GM19395 (cell line): ENCODE measurements around the gene TTL.
"Not testable (repeated sequence)": the region's sequence is repeated elsewhere in the genome, so short reads cannot be mapped to it uniquely, and the experiment has no call there.

Source experiments
- ATAC-seq: cut with Tn5 transposase; IDR thresholded peaks from one replicate; pipeline ENCODE4 v1.9.1; 2021; ENCODE audit warnings: mild to moderate bottlenecking, moderate library complexity; ENCODE audit not compliant: unreplicated experiment

The TTL gene

DNA sequence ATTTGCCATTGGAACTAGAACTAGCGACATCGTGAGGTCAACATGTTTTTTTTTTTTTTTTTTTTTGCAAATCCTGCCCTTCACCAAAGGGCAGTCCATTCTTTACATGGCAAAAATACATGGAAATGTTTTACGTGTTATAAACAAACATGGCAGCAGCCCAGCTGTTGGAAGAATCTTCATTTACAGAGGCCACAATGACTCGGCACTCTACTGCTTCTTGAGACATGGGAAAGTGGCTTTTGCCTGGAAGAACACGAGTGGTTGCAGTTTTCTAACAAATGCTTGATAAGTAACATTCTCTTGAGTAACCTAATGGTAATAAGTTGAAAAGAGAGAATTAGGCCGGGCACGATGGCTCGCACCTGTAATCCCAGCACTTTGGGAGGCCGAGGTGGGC is 37.5 kb downstream of the TTL start:
- ATAC-seq: no peak

DNA sequence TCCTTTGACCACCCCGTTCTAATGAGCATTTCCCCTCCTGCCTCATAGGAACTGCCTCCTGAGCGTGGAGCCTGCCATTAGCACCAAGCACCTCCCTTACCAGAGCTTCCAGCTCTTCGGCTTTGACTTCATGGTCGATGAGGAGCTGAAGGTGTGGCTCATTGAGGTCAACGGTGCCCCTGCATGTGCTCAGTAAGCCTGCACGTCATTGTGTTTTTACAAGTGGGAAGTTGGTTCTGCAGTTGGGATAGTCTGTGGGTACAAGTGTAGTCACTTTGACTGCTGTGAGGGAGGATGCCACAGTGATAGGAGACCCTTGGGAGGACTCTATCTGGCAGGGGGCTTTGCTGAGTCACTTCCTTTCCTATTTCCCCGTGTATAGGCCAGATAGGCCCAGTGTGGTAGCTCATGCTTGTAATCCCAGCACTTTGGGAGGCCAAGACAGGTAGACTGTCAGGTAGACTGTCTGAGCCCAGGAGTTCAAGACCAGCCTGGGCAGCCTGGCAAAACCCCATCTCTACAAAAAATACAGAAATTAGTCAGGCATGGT is 38.4 kb downstream of the TTL start:
- ATAC-seq: no peak

DNA sequence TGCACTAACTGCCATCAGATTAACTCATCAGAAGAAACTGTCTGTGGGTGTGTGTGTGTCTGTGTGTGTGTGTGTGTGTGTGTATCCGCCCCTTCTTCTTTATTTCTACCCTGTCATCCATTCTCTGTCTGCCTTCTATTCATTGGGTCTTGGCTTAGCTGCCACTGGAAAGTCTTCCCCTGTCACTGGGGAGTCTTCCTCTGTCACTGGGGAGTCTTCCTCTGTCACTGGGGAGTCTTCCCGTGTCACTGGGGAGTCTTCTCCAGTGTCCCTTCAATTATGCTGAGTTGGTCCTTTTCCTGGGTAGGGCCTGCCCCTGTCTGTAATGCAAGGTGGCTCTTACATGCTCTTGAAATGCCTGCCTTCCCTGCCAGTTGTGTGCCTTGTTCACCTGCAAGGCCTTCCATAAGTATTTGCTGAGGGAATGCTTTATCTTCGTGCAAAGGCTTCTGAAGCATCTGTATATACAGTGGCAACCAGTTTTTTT is 41.4 kb downstream of the TTL start:
- ATAC-seq: no peak

DNA sequence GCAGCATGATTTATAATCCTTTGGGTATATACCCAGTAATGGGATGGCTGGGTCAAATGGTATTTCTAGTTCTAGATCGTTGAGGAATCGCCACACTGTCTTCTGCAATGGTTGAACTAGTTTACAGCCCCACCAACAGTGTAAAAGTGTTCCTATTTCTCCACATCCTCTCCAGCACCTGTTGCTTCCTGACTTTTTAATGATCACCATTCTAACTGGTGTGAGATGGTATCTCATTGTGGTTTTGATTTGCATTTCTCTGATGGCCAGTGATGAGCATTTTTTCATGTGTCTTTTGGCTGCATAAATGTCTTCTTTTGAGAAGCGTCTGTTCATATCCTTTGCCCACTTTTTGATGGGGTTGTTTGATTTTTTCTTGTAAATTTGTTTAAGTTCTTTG is 42.3 kb downstream of the TTL start:
- not testable (repeated sequence) for ATAC-seq

DNA sequence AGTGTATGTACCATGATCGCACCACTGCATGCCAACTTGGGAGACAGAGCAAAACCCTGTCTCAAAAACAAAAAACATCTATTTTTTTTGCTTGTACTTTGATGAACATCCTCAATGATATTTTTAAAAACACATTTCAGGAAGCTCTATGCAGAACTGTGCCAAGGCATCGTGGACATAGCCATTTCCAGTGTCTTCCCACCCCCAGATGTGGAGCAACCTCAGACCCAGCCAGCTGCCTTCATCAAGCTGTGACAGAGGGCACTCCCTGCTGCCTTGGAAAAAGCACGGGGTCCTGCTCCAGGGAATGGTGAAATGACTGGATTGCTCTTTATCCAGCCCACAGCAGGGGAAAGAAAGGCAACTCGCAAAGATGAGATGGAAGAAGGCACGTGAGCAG is 46.6 kb downstream of the TTL start:
- ATAC-seq: no peak

DNA sequence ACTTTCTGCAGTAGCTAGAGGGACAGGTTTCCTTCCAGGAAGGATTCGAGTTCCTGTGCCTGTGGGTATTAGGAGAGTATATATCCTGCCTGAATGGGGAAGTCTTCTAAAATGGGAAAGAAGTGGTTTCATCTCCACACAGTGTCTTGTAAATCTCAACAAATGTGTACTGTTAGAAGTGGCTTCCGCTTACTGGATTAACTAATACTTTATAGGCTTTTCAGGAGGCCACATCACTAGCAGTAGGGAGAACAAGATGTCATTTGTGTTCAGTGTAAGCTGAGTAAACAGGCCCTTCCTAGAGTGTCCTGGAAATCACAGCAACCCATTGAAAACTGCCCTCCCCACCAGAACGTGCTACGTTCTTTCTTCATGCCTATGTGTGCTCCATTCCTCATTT is 47.8 kb downstream of the TTL start:
- ATAC-seq: no peak

DNA sequence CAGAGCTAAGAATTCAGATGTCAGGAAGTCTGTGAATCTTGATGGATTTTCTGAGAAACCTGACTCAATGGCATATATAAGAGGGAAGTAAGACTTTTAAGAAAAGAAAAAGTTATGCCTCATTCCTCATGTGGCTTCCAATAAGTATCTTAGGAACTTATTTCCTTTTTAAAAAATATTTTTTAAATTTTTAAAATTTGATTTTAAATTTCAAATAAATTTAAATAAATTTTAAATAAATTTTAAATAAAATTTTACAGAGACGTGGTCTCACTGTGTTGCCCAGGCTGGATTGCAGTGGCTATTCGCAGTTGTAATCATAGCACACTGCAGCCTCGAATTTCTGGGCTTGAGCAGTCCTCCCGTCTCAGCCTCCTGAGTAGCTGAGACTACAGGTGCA is 48.8 kb downstream of the TTL start:
- no peak for ATAC-seq

DNA sequence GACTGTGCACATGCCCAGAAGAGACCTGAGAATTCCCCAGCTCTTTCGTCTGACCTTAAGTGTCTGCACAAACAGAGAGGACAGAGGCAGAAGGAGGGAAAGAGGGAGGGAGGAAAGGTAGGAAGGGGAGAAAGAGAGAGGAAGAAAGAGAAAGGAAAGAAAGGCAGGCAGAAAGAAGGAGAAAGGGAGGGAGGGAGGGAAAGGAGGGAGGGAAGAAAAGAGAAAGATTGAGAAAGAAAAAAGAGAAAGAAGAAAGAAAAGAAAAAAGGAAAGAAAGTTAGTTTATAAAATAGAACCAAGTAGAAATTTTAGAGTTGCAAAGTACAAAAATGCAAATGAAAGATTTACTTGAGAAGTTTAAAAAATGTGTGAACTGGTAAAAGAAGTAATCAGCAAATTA is 52.9 kb downstream of the TTL start:
- ATAC-seq: no peak

DNA sequence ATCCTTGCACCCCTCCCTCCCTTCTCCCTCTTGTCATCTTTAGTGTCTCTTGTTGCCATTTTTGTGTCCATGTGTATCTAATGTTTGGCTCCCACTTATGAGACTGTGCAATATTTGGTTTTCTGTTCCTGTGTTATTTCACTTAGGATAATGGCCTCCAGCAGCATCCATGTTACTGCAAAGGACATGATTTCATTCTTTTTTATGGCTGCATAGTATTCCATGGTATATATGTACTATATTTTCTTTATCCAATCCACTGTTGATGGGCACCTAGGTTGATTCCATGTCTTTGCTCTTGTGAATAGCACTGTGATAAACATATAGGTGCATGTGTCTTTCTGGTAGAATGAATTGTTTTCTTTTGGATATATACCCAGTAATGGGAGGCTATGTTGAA is 54.7 kb downstream of the TTL start:
- ATAC-seq: not testable (repeated sequence)

DNA sequence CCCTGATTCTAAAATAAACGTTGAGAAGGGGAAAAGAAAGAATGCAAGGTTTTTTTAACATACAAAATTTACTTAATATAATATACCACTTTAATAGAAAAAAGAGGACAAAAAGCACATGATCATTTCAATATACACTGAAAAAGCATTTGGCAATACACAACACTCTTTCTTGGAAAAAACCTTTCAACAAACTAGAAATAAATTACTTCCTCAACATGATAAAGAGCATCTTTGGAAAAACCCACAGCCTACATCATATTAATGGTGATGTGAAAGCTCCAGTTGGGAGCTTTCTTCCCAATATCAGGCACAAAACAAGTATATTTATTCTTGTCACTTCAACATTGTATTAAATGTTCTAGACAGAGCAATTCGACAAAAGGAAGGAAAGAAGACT is 57.4 kb downstream of the TTL start:
- ATAC-seq: no peak

DNA sequence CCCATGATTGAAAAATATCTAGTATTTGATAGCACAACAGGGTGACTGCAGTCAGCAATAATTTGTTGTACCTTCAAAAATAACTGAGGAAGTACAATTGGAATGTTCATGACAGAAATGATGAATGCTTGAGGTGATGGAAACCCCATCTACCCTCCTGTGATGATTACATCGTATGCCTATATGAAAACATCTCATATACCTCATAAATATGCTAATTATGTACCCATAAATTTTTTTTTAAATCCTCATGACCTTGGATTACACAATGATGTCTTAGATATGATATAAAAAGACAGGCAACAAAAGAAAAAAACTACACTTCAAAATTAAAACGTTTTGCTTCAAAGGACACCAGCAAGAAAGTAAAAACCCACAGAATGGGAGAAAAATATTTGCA is 59.0 kb downstream of the TTL start:
- ATAC-seq: no peak

DNA sequence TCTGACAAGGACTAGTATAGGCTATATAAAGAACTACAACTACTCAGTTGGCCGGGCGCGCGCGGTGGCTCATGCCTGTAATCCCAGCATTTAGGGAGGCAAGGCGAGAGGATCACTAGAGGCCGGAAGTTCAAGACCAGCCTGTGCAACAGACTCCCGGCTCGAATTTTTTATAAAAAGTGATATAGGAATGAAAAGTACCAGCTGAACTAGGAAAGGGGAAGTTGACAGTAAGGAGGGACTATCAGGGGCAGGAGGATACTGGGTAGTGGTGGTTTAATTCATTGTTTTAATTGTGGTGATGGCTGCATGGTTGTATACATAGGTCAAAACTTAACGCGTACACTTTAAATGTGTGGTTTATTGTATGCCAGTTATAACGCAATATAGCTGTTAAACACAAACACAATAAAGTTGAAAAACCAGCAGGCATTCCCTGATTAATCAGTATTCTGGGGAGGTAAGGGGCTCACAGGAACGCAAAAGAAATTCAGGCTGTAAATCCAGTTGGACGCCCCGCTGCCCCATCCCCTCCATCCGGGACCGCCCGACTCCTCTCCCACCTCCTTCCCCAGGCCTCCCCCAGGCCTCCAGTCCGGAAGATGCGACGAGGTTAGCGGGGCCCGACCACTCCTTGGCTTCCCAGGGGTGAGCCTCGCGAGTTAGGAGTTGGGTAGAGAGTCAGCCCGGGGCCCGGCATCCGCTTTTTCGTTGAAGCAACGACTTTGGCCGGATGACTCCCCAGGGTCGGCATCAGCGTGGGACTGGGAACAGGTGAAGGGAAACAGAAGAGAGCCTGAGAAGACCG is 59.6 kb downstream of the TTL start:
- peak; percentile 69 for ATAC-seq

DNA sequence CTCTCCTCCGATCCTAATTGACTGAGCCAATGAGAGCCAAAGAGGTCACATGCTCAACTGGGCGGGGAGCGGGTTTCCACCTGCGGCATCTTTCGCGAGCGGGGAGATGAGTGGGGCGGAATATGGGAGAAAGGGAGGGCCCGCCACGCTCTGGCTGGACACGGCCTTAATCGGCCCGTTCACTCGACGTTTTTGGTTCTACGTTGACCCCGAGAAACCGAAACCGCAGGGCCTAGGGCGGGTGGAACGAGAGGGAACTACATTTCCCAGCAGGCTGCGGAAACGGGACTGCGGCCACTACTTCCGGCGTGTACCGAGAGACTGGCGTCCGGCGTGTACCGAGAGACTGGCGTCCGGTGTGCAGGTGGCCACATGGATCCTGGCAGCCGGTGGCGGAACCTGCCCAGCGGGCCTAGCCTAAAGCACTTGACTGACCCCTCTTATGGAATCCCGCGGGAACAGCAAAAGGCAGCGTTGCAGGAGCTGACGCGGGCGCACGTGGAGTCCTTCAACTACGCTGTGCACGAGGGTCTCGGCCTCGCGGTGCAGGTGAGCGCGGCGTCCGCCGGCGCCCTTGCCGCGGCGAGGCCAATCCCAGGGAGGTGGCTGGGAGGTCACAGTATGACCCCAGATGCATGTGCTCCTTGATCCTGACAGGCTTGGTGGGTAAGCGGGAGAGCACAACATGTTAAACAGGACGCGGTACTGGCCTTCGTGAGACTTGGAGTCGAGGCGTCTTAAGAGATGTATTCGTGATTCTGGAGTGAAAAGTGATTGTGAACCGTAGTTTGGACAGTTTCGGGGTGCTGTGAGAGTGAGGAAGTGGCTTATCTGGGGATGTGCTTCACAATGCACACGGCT is 60.4 kb downstream of the TTL start, which contains the start of gene POLR1B:
Gene POLR1B (plus strand): TSS at position 343 of the 861 bp plus-strand sequence. CDS start 30 bp downstream, at position 373.
- ATAC-seq: peak; percentile 87

DNA sequence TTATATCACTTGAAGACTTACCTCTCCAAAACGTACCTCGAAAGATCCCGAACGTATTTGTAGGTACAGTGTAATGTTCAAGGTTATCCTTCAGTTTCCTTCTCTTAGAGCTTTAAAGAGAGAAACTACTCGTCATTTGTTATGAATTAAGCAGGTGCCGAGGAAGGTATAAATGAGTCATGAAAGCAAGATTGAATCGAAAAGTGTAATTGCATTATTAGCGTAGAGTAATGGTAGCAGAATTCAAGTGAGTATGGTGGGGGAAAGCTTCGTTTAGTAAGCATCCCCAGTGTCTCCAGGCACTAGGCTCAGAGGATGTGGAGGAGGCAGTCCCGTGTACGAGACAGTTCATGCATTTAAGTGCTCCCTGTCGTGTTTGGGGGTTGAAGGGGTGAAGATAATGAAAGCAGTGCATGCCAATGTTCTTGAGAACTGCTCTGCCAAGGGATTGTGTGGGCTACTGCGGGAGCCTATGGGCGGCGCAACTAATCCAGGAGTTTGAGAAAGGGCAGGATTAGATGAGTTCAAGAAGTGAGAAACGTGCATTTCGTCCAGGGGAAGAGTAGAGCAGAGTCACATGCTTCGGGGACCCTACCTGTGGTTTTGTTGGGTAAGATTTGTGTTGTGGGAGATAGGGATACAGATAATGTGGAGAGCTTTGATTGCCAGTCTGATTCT is 61.2 kb downstream of the TTL start:
- no peak for ATAC-seq

DNA sequence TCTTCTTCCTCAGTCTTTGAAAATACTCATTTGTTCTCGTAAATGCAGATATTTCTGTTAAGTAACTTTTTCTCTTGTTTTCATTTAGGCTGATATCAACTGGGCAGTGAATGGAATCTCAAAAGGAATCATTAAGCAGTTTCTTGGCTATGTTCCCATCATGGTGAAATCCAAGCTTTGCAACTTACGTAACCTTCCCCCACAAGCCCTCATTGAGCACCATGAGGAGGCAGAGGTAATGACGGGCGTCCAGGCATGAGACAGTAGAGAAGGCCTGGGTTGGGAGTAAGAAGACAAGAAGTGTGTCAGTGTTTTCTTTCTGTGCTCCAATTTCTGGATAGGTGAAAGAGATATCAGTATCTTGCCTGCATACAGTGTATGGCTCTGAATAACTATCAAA is 65.4 kb downstream of the TTL start:
- ATAC-seq: no peak

DNA sequence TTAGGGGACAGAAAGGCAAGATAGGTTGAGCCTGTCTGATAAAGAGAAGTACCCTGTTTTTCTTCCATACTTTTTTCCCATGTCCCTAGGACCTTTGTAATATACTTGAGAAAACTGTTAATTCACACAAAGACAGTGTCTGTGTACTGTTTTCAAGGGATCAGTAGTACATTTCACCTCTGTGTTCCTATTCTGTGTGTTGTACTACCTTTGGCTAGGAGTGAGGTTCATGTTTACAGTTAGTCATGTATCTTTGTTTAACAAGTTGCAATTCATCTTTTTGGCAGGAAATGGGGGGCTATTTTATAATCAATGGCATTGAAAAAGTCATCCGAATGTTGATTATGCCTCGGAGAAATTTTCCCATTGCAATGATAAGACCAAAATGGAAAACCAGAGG is 67.0 kb downstream of the TTL start:
- no peak for ATAC-seq

DNA sequence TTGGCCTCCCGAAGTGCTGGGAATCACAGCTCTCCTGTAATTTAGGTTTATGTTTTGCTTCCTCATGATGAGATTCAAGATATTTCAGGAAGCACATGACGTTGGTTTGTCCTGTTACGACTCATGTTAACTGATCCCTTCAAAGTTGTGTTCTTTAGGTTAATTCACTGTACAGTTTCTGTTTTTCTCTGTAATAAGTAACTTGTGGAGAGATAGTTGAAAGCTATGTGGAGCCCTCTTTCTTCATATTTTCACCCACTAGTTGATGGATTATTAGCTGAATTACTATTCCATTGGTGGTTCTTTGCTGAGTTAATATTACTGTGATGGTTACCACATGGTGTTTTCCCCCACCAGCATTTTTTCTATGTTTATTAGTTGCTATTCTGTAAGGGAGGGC is 84.1 kb downstream of the TTL start:
- ATAC-seq: no peak

DNA sequence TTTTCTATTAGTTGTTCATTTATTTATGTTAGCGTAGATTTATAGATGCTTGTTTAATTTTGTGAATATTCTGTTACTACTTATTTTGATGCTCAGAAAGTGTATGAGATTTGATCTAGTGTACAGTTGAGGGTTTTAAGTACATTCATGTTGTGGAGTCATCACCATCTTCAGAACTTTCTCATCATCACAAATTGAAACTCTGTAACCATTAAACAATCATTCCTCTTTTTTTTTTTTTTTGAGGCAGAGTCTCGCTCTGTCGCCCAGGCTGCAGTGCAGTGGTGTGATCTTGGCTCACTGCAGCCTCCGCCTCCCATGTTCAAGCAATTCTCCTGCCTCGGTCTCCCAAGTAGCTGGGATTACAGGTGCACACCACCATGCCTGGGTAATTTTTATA is 84.6 kb downstream of the TTL start:
- not testable (repeated sequence) for ATAC-seq

DNA sequence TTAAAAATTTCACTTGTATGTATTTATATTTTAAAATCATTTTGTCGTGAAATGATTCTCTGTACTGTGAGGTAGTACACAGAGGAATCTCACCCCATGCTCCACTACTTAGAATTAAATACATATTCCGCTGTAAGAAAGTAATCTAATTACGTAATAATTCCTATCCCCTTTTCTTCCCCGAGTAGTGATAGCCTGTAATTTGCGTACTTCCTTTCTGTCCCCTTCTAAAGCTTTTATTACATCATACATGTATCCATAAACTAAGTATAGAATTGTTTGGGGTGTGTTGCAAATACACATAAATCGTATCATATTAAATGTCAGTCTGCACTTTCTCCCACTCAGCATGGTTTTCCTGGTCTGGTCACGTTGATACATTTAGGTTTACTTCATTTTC is 90.0 kb downstream of the TTL start:
- ATAC-seq: no peak

DNA sequence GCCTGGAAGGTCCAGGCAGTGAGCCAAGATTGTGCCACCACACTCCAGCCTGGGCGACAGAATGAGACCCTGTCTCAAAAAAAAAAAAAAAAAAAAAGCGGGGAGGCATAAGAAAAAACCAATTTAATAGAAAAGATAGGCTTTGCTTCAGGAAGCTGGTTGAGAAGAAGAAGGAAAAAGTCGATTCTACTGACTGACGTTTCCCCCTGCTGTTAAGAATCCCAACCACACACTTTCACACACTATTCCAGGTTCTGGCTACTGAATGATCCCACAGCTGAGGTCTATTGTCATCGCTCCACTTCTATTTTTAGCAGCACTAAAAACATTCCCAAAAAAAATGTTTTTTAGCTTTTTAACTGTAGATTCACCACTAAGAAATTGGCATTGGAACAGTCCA is 95.8 kb downstream of the TTL start:
- no peak for ATAC-seq

DNA sequence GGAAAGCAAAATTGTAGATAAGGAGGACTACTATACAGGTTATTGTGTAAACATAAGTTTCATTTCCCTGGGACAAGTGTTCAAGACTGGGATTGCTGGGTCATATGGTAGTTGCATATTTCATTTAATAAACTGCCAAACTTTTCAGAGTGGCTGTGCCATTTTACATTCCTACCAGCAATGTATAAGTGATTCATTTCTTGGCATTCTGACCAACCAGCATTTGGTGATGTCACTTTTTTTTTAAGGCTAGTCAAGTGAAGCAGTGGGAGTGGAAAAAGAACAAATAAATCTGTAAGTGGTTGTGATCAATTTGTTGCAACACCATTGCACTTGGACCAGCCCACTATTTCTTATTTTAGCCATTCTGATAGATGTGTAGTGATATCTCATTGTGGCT is 97.3 kb downstream of the TTL start:
- ATAC-seq: no peak
